CD8-positive, alpha-beta memory T cell (primary cell): ENCODE results near the gene TRPV5. TPM values are rescaled to one million over a fixed set of nuclear protein-coding genes. Genes with fewer than 3 reads are reported as not detected.

Experiments
- CTCF ChIA-PET: fragments of 350-600 bp; sonication (Branson Sonifier 250); formaldehyde crosslinking; loops from one replicate; lab custom pipeline; 2021; ENCODE audit warnings: antibody characterized with exemption; lab: Charles Lee
- POLR2A ChIA-PET: fragments of 350-600 bp; sonication (Branson Sonifier 250); formaldehyde crosslinking; loops from one replicate; lab custom pipeline; 2021; ENCODE audit warnings: antibody characterized with exemption; lab: Charles Lee
- DNase-seq, 5 donors: peaks; one replicate each; pipeline versions ENCODE4 v3.0.0 to v3.0.0-alpha.2; 2020 to 2022; ENCODE audit warnings: mixed read lengths in 1 of 5
- H3K27ac ChIP-seq: one replicate; pipeline ENCODE4 v1.7.0; 2013; ENCODE audit warnings: low read depth, mild to moderate bottlenecking, low read length, moderate library complexity
- H3K27me3 ChIP-seq: 2 replicates; pipeline ENCODE4 v1.7.0; 2013; ENCODE audit warnings: low read length, mild to moderate bottlenecking; ENCODE audit not compliant: insufficient read depth, poor library complexity, severe bottlenecking
- H3K36me3 ChIP-seq: 2 replicates; pipeline ENCODE4 v1.7.0; 2013; ENCODE audit warnings: mild to moderate bottlenecking, low read length, moderate library complexity; ENCODE audit not compliant: insufficient read depth
- H3K4me1 ChIP-seq: 2 replicates; pipeline ENCODE4 v1.7.0; 2013; ENCODE audit warnings: mild to moderate bottlenecking, low read length, moderate library complexity; ENCODE audit not compliant: insufficient read depth
- H3K4me3 ChIP-seq: 2 replicates; pipeline ENCODE4 v1.7.0; 2013; ENCODE audit warnings: mild to moderate bottlenecking, low read length
- H3K9me3 ChIP-seq: 2 replicates; pipeline ENCODE4 v1.7.0; 2013; ENCODE audit warnings: mild to moderate bottlenecking, low read length
- H3K27ac Mint-ChIP-seq, 8 donors: one replicate each; pipeline ENCODE4 v1.8.0; 2020 to 2021; ENCODE audit warnings: mixed read lengths in 8 of 8, mild to moderate bottlenecking in 6 of 8, inconsistent platforms in 3 of 8, moderate library complexity in 3 of 8
- H3K27me3 Mint-ChIP-seq, 2 donors: one replicate each; pipeline ENCODE4 v1.8.0; 2020 to 2021; ENCODE audit warnings: mixed read lengths in 2 of 2, mild to moderate bottlenecking in 1 of 2, moderate library complexity in 1 of 2
- H3K36me3 Mint-ChIP-seq, 3 donors: one replicate each; pipeline ENCODE4 v1.8.0; 2020 to 2021; ENCODE audit warnings: mixed read lengths in 3 of 3, inconsistent platforms in 1 of 3, mild to moderate bottlenecking in 1 of 3
- H3K4me1 Mint-ChIP-seq, 3 donors: one replicate each; pipeline ENCODE4 v1.8.0; 2020 to 2021; ENCODE audit warnings: mixed read lengths in 3 of 3, inconsistent platforms in 1 of 3, mild to moderate bottlenecking in 1 of 3
- H3K4me3 Mint-ChIP-seq, 7 donors: one replicate each; pipeline ENCODE4 v1.8.0; 2020 to 2021; ENCODE audit warnings: mixed read lengths in 7 of 7, mild to moderate bottlenecking in 6 of 7, moderate library complexity in 4 of 7, inconsistent platforms in 2 of 7
- H3K9me3 Mint-ChIP-seq, 5 donors: one replicate each; pipeline ENCODE4 v1.8.0; 2020 to 2022; ENCODE audit warnings: mixed read lengths in 5 of 5, mild to moderate bottlenecking in 3 of 5, moderate library complexity in 2 of 5, inconsistent platforms in 1 of 5
- polyA plus RNA-seq: library from polyadenylated mRNA; unstranded; fragments of 300-500 nt; fragmentation: Illumina TruSeq; gene quantifications from one replicate; pipeline ENCODE4 v1.2.3, GENCODE V29; 2021
- total RNA-seq, 2 experiments: library from RNA; stranded (reverse); gene quantifications; one replicate each; pipeline ENCODE4 v1.2.3, GENCODE V29; 2021

Gene TRPV5
- total and polyA plus RNA-seq, 3 experiments from 2014 or later = not detected

DNA sequence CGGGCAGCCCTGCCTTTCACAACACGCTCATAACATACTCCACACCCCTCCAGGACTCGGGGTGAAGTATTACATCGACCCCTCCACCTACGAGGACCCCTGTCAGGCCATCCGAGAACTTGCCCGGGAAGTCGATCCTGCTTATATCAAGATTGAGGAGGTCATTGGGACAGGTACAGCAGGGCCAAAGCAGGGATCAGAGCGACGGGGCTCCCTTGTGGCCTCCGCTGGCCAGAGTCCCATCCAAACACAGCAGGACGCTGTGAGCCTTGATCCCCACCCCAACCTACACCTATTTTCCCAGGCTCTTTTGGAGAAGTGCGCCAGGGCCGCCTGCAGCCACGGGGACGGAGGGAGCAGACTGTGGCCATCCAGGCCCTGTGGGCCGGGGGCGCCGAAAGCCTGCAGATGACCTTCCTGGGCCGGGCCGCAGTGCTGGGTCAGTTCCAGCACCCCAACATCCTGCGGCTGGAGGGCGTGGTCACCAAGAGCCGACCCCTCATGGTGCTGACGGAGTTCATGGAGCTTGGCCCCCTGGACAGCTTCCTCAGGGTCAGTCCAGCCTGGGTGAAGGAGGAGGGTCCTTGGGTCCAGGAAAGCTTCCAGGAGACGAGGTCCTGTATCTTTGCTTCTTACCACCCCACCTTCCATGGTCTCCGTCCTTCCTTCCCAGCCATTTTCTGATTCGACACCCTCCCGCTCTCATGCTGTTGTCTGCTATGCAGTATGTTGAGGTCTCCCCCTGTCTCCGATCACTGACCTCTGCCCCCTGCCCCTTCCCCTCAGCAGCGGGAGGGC is 65.2 kb downstream of the TRPV5 start:
- H3K27me3 Mint-ChIP-seq = no peaks in the 10 kb centered on the region
- ChIA-PET CTCF (interaction anchor here (0.7 to 4.0 kb wide), 3 partner anchors 13 to 548 kb away, joined by 3 to 28 read pairs (median 3); partner anchors contain the start of gene EPHB6), POLR2A (no interaction called here)
- H3K27ac Mint-ChIP-seq = no peak overlapping the region
- no peak overlapping the region for H3K4me3 ChIP-seq
- no peak overlapping the region for H3K27ac ChIP-seq
- H3K4me3 Mint-ChIP-seq = no peak overlapping the region
- DNase-seq = no peak
- H3K36me3 Mint-ChIP-seq = peaks cover 0 to 31% (median 6%) of the 10 kb centered on the region in 3 donors
- no peaks in the 10 kb centered on the region for H3K27me3 ChIP-seq
- no peaks in the 10 kb centered on the region for H3K4me1 ChIP-seq
- H3K9me3 Mint-ChIP-seq = no peaks in the 10 kb centered on the region
- no peaks in the 10 kb centered on the region for H3K9me3 ChIP-seq
- no peaks in the 10 kb centered on the region for H3K4me1 Mint-ChIP-seq
- no peaks in the 10 kb centered on the region for H3K36me3 ChIP-seq

- no peak overlapping the region for H3K4me3 Mint-ChIP-seq
- DNase-seq = no peak
Measured at GRCh38 chr7:142867398-142868187, 66.0 kb downstream of the TRPV5 start.

DNA sequence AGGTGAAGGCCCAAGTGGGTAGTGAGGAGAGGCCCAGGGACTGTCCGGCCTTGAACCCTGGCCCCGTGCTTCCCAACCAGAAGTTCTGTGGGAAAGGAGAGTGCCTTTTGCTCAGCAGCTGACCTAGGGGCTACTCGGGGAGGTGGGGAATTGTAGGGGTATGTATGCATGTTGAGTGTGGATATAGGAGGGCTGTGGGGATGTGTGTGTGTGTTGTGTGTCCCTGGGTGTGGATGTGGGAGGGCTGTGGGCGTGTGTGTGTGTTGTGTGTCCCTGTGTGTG is 66.5 kb downstream of the TRPV5 start:
- Mint-ChIP-seq H3K27ac (no peak overlapping the region), H3K9me3 (no peaks in the 10 kb centered on the region), H3K4me1 (peaks cover 0 to 3% (median 0%) of the 10 kb centered on the region in 3 donors), H3K4me3 (no peak overlapping the region), H3K27me3 (no peaks in the 10 kb centered on the region), H3K36me3 (peaks cover 0 to 43% (median 7%) of the 10 kb centered on the region in 3 donors)
- Histone ChIP-seq H3K36me3 (no peaks in the 10 kb centered on the region), H3K27ac (no peak overlapping the region), H3K9me3 (no peaks in the 10 kb centered on the region), H3K4me3 (no peak overlapping the region), H3K27me3 (no peaks in the 10 kb centered on the region), H3K4me1 (no peaks in the 10 kb centered on the region)
- CTCF ChIA-PET = interaction anchor here (1.1 to 4.0 kb wide), 4 partner anchors 11 to 562 kb away, joined by 5 to 28 read pairs (median 6); partner anchors contain the start of gene EPHB6
- no peak for DNase-seq
- POLR2A ChIA-PET = no interaction called here

More at GRCh38 chr7:142867398-142868187, 66.0 kb downstream of the TRPV5 start:
- H3K4me3 ChIP-seq = no peak overlapping the region
- H3K4me1 ChIP-seq = no peaks in the 10 kb centered on the region
- H3K27ac ChIP-seq = no peak overlapping the region
- H3K9me3 Mint-ChIP-seq = no peaks in the 10 kb centered on the region
- ChIA-PET POLR2A (no interaction called here), CTCF (interaction anchor here (0.7 to 4.0 kb wide), 3 partner anchors 10 to 88 kb away, joined by 3 to 28 read pairs (median 6); partner anchors contain the start of gene EPHB6)
- H3K27me3 Mint-ChIP-seq = no peaks in the 10 kb centered on the region
- no peaks in the 10 kb centered on the region for H3K36me3 ChIP-seq
- H3K27me3 ChIP-seq = no peaks in the 10 kb centered on the region
- H3K4me1 Mint-ChIP-seq = peaks cover 0 to 3% (median 0%) of the 10 kb centered on the region in 3 donors
- H3K27ac Mint-ChIP-seq = no peak overlapping the region
- no peaks in the 10 kb centered on the region for H3K9me3 ChIP-seq
- peaks cover 0 to 37% (median 7%) of the 10 kb centered on the region in 3 donors for H3K36me3 Mint-ChIP-seq

- Histone ChIP-seq H3K36me3 (no peaks in the 10 kb centered on the region), H3K27ac (no peak overlapping the region), H3K4me1 (no peaks in the 10 kb centered on the region), H3K27me3 (no peaks in the 10 kb centered on the region), H3K4me3 (no peak overlapping the region), H3K9me3 (no peaks in the 10 kb centered on the region)
- Mint-ChIP-seq H3K27me3 (no peaks in the 10 kb centered on the region), H3K27ac (no peak overlapping the region), H3K36me3 (peaks cover 0 to 48% (median 6%) of the 10 kb centered on the region in 3 donors), H3K4me1 (peaks cover 0 to 3% (median 0%) of the 10 kb centered on the region in 3 donors), H3K9me3 (no peaks in the 10 kb centered on the region), H3K4me3 (no peak overlapping the region)
- DNase-seq = no peak
- ChIA-PET CTCF (interaction anchor here (0.8 to 4.0 kb wide), 8 partner anchors 12 to 561 kb away, joined by 3 to 28 read pairs (median 4); partner anchors contain the start of gene EPHB6), POLR2A (no interaction called here)
Measured at GRCh38 chr7:142866361-142867096, 67.0 kb downstream of the TRPV5 start.

GRCh38 chr7:142865766-142866165 is 67.8 kb downstream of the TRPV5 start:
- no peaks in the 10 kb centered on the region for H3K9me3 Mint-ChIP-seq
- no peaks in the 10 kb centered on the region for H3K27me3 ChIP-seq
- ChIA-PET CTCF (interaction anchor here (0.9 to 4.0 kb wide), 7 partner anchors 11 to 562 kb away, joined by 3 to 28 read pairs (median 4); partner anchors contain the start of gene EPHB6), POLR2A (no interaction called here)
- H3K36me3 ChIP-seq = no peaks in the 10 kb centered on the region
- no peak overlapping the region for H3K4me3 Mint-ChIP-seq
- DNase-seq = no peak
- H3K27me3 Mint-ChIP-seq = no peaks in the 10 kb centered on the region
- peaks cover 0 to 48% (median 6%) of the 10 kb centered on the region in 3 donors for H3K36me3 Mint-ChIP-seq
- no peaks in the 10 kb centered on the region for H3K9me3 ChIP-seq
- no peak overlapping the region for H3K27ac ChIP-seq
- no peaks in the 10 kb centered on the region for H3K4me1 ChIP-seq
- peaks cover 0 to 3% (median 0%) of the 10 kb centered on the region in 3 donors for H3K4me1 Mint-ChIP-seq
- H3K27ac Mint-ChIP-seq = no peak overlapping the region
- no peak overlapping the region for H3K4me3 ChIP-seq

GRCh38 chr7:142864980-142865747 is 68.4 kb downstream of the TRPV5 start:
- Mint-ChIP-seq H3K36me3 (peaks cover 0 to 45% (median 6%) of the 10 kb centered on the region in 3 donors), H3K4me3 (no peak overlapping the region), H3K9me3 (no peaks in the 10 kb centered on the region), H3K27ac (no peak overlapping the region), H3K27me3 (no peaks in the 10 kb centered on the region), H3K4me1 (peaks cover 0 to 3% (median 0%) of the 10 kb centered on the region in 3 donors)
- Histone ChIP-seq H3K4me1 (no peaks in the 10 kb centered on the region), H3K4me3 (no peak overlapping the region), H3K27ac (no peak overlapping the region), H3K36me3 (no peaks in the 10 kb centered on the region), H3K9me3 (no peaks in the 10 kb centered on the region), H3K27me3 (no peaks in the 10 kb centered on the region)
- no peak for DNase-seq
- CTCF ChIA-PET = interaction anchor here (1.1 to 2.8 kb wide), 4 partner anchors 10 to 562 kb away, joined by 3 to 7 read pairs (median 5); partner anchors contain the start of gene EPHB6
- POLR2A ChIA-PET = no interaction called here
